Umbilical cord (tissue), 2 donors: ENCODE measurements around the gene PREX1. TPM values are rescaled to one million over a fixed set of nuclear protein-coding genes. Genes with fewer than 3 reads are reported as not detected.
"Not testable (repeated sequence)": the region's sequence is repeated elsewhere in the genome, so short reads cannot be mapped to it uniquely, and the experiment has no call there.

Experiments used
- DNase-seq: peaks from one replicate; pipeline ENCODE4 v3.0.0-alpha.2; 2015; ENCODE audit warnings: low spot score
- total RNA-seq: library from RNA; depleted of rRNA; stranded (reverse); fragments of >200 nt; gene quantifications from one replicate; pipeline ENCODE4 v1.2.3, GENCODE V29; 2014; ENCODE audit warnings: low replicate concordance; ENCODE audit not compliant: insufficient read depth

Gene PREX1
- total RNA-seq, 1 donor from 2014 or later: 6.5 TPM

DNA sequence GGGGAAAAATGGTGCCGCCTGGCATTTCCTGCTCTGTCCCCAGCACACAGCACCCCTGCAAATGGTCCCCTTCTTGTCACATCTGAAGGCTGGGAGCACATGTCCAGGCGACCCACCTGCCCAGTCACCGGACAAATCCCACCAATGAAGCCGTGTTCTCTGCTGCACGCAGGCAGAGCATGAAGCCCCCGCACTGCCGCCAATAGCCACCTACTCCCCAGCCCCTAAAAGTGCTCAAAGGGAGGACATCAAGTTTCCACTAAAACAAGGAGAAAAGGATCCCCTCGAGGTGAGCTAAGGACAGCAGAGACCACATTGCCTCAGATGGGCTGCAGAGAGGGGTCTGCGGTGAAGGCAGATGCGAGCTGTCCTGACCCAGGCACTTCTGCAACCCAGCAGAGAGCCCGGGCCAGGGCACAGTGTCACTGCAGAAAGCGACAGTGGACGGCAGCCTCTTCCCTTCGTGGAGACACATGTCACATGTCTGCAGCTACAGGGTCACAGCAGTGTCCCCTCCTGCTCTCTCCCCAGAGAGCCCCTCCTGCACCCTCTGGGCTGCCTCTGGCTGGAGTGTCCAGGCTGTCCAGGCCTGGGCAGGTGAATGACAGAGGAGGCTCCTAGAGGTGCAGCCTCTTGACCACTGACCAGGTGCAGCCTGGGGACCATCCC, 221.5 kb downstream of the PREX1 start:
- no peak for DNase-seq

DNA sequence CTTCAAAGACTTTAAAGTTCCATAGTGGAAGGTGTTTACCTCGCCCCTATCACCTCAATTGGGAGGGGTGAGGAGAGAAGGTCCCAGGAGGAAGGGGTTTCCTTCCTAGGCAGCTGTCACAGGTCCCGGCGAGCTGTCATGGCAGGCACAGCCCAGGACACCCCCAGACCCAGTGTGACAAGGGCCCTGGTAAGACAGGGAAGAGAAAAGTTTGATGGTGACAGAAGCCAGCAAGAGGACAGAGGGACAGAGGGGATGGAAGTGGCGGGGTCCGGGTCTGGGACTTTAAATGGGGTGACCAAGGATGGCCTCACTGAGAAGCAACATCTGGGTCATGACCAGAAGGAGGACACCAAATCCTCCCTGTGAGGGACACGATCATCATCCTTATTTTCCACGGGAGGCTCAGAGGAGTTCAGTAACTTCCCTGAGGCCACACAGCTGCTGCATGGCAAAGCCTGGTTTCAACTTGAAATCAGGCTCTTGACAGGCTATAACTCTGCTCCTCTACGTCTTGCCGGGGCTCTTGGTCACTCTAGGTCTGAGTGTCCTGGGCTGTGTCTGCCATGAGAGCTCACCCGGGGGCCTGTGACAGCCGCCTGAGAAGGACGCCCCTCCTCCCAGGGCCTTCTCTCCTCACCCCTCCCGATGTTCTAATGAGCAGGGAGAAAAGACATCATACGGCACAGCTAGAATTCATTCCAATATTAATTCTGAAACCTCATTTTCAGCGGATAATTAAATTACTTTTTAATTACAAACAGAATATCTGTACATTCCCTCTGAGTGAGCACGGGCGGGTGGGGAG, 222.2 kb downstream of the PREX1 start:
- no peak for DNase-seq

DNA sequence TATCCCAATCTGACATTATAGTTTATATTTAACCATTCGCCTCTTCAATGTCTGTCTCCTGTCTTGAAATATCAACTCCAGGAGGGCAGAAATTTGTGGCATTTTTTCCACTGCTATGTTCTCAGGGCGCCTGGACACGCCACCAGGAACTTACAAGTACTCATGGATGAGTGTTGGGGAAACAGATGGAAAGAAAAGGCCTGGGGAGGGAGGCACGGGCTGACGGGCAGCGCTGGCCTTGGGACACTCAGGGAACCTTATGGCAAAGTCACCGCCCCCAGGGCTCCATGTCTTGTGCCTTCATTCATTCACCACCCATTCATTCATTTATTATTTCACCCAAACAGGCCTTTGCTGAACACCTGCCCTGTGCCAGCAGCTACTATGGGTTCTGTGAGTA, 222.9 kb downstream of the PREX1 start:
- DNase-seq: no peak

DNA sequence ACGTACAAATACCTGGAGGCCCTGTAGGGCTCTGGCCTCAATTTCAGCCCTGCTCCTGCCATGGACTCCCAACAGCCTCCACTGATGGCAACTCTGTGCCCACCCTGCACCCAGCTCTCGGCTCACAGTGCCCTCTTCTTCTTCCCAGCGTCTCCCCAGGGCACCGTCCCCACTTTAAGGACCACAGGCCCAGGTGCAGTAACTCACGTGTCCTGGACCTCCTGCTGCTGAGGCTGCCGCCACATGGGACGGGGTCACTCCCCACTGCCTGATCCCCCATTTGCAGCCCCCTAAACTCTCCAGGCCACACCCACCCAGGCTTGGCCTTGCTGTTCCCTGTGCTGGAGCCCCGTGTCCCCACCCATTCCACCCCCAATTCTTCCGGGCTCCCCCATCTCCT, 223.4 kb downstream of the PREX1 start:
- DNase-seq: no peak

DNA sequence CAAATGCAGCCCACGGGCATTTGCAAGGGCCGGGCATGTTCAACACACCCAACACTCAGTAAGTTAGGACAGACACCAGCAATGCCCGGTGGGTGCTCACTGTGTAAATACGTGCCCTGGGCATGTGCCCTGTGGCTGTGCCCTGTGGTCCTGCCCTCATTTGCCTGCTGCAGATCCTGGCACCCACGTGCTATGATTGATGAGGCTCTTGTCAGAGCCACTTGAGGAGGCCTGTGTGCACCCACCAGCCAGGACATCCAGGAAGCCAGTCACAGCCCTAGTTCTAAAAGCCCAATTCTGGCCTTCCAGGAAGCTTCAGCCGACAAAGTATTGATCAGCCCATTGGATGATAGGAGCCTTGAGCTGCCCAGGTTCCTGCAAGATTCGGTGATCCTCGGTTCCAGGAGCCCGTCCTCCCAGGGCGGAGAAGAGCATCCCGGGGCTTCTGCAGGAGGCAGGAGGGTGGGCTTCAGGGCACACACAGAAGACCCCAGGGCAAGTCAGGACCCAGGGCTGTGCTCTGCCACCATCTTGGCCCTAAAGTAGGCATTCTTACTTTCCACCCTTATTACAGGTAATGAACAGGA, 223.9 kb downstream of the PREX1 start:
- DNase-seq: no peak

DNA sequence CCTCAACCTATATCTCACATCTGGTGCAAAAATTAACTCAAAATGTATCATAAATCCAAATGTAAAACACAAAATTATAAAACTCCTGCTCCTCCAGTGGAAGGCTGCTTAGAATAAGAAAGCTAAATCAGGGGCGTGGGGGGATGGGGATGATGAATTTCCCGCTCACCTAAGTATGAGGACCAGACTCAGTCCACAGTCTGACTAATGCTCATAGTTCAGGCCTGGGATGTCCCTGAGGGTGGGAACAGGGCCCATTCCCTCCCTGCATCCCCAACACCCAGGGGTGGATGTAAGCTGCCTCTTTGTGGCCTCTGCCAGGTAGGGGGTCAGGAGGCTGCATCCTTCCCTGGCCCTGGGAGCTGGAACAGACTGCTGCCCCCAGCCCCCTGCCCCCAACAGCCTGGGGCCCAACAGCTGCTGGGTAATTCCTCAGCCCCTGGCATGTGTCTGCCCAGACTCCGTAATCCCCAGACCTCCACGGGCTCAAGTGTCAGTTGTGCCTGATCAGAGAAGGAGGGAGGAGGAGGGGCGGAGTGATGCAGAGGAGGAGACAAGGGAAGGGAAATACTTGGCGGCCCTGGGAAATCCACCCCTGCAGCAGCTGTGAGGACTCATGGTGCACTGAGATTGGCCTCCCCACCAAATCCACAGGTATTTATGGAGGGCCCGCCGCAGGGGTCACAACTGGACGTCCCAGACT, 224.5 kb downstream of the PREX1 start:
- DNase-seq: no peak

DNA sequence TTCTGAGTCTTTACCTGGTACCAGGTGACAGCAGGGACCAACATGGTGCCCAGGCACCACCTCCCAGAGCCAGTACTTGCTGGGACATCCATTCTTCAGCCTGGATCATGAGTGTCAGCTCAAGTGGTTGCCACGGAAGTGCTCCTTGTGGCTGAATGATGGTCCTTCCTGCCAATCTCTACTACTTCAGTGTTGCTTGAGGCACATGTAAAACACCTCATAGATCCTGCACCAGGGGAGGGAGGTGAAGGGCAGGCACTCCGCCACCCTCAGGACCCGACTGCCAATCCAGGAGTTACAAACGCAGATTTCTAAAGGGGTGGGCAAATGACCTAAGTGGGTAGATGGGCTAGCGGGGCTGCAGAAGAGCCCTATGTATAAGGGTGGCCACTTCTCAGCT, 226.0 kb downstream of the PREX1 start:
- no peak for DNase-seq

DNA sequence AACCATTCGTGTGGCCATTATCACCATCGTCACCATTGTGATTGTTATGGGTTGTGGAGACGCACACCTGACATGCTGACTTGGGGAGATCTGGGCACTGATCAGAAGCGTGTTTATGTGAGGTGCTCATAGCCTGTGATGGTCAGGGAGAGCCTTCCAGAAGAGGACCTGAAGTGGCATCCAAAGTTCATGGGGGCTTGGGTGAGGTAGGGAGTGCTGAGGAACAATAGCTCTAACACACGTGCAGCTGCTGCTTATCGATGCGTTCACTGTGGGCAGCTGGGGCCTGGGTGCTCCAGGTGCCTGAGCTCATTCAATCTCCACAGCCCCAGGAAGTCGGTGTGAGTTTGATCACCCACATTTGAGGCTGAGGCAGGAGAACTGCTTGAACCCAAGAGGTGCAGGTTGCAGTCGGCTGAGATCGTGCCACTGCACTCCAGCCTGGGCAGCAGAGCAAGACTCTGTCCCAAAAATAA, 227.3 kb downstream of the PREX1 start:
- no peak for DNase-seq

DNA sequence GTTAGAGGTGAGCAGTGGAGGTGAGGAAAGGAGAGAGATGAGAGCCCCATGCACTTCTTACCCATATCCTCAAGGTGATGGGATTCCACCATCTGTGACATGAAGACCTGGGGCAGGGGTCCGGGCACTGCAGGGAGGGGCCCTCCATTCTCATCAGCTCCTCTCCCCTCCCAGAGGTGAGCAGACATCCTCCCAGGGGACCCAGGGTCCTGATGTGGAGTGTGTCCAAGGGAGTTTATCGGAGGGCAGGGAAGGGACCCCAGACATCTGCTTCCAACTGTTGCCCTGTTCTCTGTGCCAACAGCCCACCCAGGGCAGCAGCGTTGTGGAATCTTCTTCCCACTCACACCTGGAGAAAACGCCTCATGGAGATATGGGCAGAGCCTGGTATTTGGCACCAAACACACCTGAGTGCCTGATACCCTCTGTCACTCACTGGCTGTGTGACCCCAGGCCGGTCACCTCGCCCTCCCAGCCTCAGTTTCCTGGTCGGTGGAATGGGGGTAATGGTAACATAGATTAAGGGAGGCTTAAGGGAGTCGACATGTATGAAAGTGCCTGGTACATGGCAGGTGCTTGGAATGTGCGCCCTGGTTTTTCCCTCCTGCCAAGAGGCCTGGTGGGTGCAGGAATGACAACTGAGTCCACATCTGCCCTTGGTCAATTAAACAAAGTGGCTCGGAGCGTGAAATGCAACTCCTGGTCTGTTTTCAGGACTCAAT, 227.9 kb downstream of the PREX1 start:
- DNase-seq: no peak

DNA sequence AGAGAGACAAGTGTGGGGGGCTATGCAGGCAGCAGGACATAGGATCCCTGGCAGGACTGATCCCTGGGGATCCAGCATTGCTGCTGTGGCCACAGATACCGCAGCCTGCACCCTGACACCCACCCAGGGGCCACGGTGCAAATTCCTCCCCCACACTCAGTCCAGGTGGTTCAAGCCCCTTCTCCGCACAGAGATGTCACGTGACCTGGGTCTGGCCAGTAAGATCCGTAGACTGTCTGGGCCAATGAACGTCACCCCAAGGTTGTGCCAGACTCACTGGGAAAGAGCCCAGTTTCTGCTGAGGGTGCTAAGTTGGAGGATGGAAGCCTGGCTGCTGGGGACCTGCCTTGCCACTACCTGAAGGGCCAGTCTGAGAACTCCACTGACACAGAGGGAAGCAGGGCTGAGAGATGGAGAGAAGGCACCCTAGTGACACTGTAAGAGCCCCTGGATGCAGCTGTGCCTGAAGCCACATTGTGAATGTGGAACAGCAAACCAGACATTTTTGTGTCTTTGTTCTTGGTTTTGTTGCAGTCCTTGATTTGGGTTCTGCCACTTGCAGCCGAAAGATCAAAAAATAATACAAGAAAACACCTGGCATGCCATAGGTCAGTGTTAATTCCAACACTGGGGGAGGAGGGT, 228.6 kb downstream of the PREX1 start:
- DNase-seq: no peak

DNA sequence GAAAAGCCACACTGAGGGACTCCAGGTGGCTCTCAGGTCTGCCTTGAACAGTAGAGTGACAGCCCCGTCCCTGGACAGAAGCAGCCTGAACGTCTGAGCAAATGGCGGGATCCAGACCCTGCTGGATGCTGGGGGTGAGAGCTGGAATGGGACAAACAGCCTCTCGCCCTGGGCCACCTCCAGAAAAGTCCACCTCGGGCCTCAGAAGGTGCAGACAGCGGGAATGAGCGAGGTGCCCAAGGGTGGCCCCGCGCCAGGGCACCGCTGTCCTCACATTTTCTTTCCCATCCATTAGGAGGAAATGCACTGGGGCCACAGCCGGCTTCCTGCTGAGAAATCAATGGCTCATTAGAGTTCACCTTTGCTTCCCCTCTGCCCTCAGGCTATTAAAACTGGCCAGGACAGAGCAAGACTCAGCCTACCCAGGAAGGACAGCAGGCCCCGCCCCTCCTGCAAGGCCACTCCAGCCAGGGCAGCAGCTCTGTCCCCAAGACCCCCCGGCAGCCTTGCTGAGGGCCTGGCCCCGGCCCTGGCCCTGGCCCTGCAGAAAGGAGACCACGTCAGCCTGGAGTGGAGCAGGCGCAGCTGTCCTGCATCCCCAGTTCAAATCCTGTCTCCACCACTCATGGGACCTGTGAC, 229.4 kb downstream of the PREX1 start:
- DNase-seq: not testable (repeated sequence)

DNA sequence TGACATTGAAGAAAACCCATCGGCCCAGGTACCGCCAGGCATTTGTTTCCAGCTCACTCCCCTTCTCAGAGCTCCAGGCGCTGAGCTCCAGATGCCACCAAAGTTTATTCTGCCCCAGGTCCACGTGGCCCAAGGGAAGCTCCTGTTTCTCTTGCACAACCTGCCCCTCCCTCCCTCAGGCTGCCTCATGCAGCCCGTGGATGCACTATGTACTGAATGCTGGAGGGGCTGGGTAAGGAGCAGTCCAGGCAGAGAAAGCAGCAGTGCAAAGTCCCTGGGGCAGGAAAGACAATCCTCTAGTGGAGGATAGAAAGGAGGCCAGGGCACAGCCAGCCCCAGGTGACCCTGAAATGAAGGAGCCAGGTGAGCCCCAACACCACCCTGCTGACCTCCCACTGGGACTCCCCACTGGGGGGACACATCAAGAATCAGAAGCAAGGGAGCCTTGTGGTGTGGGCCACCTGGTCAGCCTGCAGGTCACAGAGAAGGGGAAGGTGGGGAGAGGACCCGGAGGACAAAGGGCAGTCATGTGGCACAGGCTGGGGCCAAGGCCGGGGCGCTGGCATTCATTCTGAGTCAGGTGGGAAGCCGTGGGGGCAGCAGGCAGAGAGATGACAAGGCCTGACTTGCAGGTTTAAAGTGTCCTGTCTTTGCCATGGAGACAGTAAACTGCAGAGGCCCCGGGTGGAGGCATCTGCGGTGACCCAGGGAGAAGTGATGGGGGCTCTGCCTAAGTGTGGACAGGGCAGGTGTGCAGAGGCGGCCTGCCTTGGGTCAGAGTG, 230.1 kb downstream of the PREX1 start:
- DNase-seq: no peak

DNA sequence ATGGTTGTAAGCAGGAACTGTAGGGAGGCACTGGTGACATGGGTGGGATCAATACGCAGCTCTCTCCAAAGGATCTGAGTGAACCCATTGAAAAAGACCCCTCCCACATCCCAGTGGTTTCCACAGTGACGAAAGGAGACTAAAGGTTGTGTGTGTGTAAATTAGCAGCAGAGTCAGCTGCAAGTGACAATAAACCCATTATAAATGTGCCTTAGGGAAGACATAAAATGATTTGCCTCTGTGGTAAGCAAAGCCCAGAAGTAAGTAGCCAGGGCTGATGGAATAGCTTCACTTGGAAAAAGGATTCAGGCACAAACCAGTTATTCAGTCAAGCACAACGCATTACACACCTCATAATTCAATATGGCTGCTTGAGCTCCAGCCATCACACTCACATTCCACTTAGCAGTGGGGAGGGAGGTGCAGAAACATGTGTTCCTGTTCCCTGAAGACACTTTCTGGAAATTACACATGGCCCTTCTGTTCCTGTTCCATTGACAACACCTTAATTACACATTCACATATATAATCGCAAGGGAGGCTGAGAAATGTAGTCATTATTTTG, 231.4 kb downstream of the PREX1 start:
- no peak for DNase-seq

DNA sequence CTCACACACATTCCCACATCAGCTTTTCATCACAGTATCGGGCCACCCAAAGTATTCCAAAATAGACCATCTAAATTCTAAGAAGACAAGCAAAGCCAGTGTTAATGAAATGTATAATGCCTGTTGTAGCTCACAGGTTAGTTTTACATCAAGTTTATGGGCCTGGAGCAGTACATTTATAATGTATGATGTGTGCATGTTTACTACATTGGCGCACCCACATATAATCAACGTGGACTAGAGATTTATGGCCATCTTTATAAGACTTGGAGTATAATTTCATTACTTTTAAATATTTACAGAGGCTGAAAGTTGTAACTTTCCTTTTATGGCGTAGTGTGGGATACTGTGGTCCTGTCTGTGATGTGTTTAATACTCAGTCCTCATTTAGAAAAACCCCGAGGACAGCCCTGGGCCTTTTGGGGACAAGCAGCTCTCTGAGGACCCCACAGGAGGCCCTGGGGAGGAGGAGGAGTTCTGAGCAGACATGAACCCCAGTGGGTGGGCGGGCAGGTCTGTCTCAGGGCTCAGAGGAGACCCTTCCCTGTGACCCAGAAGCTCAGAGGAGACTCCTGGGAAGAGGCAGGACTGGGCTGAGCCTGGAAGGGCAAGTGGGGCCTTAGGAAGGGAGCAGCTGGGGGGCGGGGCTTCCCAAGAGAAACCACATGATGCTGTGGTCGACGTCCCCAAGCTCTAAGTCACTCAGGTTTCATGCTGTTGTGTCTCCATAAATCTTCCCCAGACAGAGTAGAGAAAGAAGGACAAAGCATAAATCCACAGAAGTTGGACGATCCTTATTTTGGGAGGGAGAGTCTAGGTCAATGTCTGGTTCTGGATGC, 232.1 kb downstream of the PREX1 start:
- no peak for DNase-seq

DNA sequence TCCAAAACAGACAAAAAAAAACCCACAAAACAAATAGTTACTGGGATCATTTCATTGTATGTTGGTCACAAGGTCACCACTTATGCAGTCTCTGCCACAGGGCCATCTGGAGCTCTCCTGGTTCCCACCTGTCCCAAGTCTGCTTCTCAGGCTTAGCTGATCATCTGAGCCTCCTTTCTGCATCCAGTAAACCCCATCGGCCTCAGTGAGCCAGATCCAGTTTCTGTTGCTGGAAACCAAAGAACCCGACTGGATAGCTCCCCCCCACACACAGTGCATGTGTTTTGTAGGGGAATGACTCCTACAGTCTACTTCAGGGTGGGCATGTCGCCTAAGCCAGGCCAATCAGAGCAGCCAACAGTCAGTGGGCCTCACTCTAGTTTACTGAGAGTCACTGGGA, 233.3 kb downstream of the PREX1 start:
- DNase-seq: no peak

DNA sequence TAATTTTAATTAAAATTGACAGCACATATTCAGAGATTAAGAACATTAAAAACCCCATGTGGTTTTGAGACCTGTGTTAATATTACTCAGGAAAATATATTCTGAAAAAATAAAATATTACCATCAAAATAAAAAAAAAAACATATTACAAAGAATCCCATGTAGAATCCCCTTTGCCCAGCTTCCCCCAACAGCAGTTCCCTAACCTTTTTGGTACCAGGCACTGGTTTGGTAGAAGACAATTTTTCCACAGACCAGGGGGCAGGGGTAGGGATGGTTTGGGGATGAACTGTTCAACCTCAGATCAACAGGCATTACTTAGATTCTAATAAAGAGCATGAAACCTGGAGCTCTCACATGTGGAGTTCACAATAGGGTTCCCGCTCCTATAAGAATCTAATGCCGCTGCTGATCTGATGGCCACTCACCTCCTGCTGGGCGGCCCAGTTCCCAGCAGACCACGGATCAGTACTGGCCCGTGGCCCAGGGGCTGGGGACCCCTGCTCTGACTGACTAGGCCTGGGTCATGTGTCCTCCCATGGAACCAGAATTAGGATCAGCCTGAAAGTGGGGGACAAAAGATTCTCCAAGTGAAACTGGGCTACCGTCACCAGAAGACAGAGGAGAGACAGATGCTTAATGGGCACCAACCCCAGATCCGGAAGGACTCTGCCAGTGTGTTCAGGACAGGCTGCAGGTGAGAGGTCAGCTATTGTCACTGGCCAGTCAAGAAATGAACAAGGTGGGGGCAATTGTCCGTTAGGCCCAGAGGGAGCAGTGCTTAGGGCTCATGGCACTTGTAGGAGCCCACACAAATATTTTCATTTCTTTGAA, 235.5 kb downstream of the PREX1 start:
- no peak for DNase-seq

DNA sequence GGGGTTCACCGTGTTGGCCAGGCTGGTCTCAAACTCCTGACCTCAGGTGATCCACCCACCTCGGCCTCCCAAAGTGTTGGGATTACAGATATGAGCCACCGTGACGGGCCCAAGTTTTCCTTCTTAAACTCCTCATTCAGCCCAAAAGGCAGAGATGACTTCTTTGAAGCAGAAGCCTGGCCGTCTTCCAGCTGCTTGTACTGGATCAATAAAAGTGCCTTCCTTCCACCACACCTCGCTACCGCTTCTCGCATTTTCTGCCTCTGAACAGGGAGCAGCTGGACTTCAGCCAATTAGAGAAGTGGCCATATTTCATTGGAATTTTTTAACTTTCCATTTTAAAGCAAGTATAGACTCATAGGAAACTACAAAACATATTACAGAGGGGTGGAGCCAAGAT, 241.1 kb downstream of the PREX1 start:
- DNase-seq: peak; percentile 2
